ENCODE results near the gene PTDSS2. TPM values are rescaled to one million over a fixed set of nuclear protein-coding genes. Genes with fewer than 3 reads are reported as not detected.

The PTDSS2 gene
- total and polyA plus RNA-seq, 10 of the 15 experiments (the other 5 are each of a cell fraction or from before 2014, with no cell fraction given), result 0.39 to 21.1 (median 10.8) TPM

DNA sequence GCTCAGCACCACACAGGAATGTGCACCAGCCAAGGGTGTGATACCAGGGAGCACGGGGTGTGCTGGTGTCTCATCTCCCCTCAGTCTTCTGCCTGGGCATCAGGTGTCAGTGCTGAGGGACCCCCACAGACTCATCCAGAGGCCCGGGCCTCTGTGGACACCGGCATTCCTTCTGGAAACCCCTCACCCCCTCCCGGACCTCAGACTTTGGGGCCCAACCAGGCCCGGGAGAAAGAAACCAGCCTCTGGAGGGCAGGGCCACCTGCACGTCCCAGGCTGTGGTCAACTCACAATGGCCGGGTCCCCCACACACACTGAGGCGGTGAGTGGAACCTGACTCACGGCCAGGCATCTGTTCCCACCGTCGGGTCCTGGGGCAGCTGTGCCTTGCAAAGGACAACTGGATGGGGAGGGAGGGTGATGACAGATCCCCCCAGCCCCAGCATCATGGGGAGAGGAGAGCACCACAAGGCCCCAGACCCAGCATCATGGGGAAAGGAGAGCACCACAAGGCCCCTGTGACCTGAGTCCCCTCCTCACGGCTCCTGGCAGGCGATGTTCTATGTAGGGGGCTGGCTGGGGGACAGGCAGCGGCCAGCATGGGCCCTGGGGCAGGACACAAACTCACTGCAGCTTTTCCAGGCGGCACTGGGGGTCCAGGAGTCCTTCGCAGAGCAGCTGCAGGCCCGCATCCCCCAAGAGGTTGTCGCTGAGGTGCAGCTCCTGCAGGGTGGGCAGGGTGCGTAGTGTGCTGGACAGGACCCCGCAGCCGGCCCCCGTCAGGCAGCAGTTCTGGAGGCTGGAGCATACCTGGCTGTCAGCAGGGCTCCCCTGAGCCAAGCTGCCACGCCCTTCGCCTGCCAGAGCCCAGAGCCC is 49.4 kb downstream of the PTDSS2 start:
- Histone ChIP-seq H3K36me3 (ENCODE audit: control insufficient read depth in 2 of 2, insufficient read depth in 2 of 2, low read length in 1 of 2) (peaks cover 25 to 50% of the 10 kb centered on the region in 2 experiments), H3K9me3 (replicated peaks; ENCODE audit: control insufficient read depth, insufficient read depth, low read length) (no peaks in the 10 kb centered on the region; the same call in 2 of the 3 replicates), H3K27me3 (replicated peaks in 1 of 2; ENCODE audit: control insufficient read depth in 2 of 2, insufficient read depth in 2 of 2, low read length in 1 of 2) (no peaks in the 10 kb centered on the region), H2AFZ (ENCODE audit: control insufficient read depth, low read depth, low read length) (no peak overlapping the region), H3K27ac (ENCODE audit: control insufficient read depth, insufficient read depth) (no peak overlapping the region), H3K4me2 (ENCODE audit: control insufficient read depth, insufficient read depth) (no peak overlapping the region), H3K79me2 (ENCODE audit: control insufficient read depth, insufficient read depth, low read length) (peaks cover 15% of the 10 kb centered on the region), H3K9ac (ENCODE audit: control insufficient read depth, insufficient read depth, low read length) (no peak overlapping the region), H3K4me1 (ENCODE audit: control insufficient read depth, insufficient read depth, low read length) (peaks cover 17% of the 10 kb centered on the region), H3K4me3 (no peak overlapping the region), H4K20me1 (ENCODE audit: control insufficient read depth, insufficient read depth) (no peaks in the 10 kb centered on the region)
- ChIA-PET RAD21 (ENCODE audit: unreplicated experiment) (no interaction called here), CTCF (no interaction called here), POLR2A (interaction anchor here (0.5 to 0.6 kb wide), 2 partner anchors 69 to 156 kb away, joined by 3 to 9 read pairs; no protein-coding TSS in a partner anchor), SMC1A (ENCODE audit: uncharacterized antibody, unreplicated experiment) (no interaction called here)
- WGBS (ENCODE audit: insufficient coverage, insufficient replicate concordance, low lambda C conversion rate, missing lambda C conversion rate), result 90% methylated on average over 24 of the region's 24 CpGs
- BruUV-seq (replicated peaks), result no TSS peak
- in situ Hi-C loops (cut with MboI), result loop anchor here (5.0 kb wide), 1 partner anchor 47 kb away; the partner anchor contains the start of gene PTDSS2
- TF ChIP-seq CHD1 (IDR thresholded peaks at IDR 0.05; ENCODE audit: low read depth, low read length), result no peak
- TF ChIP-seq ZBED1 (IDR thresholded peaks at IDR 0.05; ENCODE audit: borderline replicate concordance), result no peak
- TF ChIP-seq, protein P1, sequence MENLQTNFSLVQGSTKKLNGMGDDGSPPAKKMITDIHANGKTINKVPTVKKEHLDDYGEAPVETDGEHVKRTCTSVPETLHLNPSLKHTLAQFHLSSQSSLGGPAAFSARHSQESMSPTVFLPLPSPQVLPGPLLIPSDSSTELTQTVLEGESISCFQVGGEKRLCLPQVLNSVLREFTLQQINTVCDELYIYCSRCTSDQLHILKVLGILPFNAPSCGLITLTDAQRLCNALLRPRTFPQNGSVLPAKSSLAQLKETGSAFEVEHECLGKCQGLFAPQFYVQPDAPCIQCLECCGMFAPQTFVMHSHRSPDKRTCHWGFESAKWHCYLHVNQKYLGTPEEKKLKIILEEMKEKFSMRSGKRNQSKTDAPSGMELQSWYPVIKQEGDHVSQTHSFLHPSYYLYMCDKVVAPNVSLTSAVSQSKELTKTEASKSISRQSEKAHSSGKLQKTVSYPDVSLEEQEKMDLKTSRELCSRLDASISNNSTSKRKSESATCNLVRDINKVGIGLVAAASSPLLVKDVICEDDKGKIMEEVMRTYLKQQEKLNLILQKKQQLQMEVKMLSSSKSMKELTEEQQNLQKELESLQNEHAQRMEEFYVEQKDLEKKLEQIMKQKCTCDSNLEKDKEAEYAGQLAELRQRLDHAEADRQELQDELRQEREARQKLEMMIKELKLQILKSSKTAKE (IDR thresholded peaks at IDR 0.05; ENCODE audit: low read depth, poor library complexity, severe bottlenecking), result no peak
- TF ChIP-seq, protein P2, sequence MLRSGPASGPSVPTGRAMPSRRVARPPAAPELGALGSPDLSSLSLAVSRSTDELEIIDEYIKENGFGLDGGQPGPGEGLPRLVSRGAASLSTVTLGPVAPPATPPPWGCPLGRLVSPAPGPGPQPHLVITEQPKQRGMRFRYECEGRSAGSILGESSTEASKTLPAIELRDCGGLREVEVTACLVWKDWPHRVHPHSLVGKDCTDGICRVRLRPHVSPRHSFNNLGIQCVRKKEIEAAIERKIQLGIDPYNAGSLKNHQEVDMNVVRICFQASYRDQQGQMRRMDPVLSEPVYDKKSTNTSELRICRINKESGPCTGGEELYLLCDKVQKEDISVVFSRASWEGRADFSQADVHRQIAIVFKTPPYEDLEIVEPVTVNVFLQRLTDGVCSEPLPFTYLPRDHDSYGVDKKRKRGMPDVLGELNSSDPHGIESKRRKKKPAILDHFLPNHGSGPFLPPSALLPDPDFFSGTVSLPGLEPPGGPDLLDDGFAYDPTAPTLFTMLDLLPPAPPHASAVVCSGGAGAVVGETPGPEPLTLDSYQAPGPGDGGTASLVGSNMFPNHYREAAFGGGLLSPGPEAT (IDR thresholded peaks at IDR 0.05; ENCODE audit: low read depth), result no peak
- TF ChIP-seq, protein P3, sequence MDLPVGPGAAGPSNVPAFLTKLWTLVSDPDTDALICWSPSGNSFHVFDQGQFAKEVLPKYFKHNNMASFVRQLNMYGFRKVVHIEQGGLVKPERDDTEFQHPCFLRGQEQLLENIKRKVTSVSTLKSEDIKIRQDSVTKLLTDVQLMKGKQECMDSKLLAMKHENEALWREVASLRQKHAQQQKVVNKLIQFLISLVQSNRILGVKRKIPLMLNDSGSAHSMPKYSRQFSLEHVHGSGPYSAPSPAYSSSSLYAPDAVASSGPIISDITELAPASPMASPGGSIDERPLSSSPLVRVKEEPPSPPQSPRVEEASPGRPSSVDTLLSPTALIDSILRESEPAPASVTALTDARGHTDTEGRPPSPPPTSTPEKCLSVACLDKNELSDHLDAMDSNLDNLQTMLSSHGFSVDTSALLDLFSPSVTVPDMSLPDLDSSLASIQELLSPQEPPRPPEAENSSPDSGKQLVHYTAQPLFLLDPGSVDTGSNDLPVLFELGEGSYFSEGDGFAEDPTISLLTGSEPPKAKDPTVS (IDR thresholded peaks at IDR 0.05; ENCODE audit: low read depth, low read length), result no peak
- no peak for TF ChIP-seq GABPA (IDR thresholded peaks at IDR 0.05; ENCODE audit: low read depth)
- no peak for TF ChIP-seq BACH1 (IDR thresholded peaks at IDR 0.05; ENCODE audit: borderline replicate concordance)
- TF ChIP-seq, protein P4, sequence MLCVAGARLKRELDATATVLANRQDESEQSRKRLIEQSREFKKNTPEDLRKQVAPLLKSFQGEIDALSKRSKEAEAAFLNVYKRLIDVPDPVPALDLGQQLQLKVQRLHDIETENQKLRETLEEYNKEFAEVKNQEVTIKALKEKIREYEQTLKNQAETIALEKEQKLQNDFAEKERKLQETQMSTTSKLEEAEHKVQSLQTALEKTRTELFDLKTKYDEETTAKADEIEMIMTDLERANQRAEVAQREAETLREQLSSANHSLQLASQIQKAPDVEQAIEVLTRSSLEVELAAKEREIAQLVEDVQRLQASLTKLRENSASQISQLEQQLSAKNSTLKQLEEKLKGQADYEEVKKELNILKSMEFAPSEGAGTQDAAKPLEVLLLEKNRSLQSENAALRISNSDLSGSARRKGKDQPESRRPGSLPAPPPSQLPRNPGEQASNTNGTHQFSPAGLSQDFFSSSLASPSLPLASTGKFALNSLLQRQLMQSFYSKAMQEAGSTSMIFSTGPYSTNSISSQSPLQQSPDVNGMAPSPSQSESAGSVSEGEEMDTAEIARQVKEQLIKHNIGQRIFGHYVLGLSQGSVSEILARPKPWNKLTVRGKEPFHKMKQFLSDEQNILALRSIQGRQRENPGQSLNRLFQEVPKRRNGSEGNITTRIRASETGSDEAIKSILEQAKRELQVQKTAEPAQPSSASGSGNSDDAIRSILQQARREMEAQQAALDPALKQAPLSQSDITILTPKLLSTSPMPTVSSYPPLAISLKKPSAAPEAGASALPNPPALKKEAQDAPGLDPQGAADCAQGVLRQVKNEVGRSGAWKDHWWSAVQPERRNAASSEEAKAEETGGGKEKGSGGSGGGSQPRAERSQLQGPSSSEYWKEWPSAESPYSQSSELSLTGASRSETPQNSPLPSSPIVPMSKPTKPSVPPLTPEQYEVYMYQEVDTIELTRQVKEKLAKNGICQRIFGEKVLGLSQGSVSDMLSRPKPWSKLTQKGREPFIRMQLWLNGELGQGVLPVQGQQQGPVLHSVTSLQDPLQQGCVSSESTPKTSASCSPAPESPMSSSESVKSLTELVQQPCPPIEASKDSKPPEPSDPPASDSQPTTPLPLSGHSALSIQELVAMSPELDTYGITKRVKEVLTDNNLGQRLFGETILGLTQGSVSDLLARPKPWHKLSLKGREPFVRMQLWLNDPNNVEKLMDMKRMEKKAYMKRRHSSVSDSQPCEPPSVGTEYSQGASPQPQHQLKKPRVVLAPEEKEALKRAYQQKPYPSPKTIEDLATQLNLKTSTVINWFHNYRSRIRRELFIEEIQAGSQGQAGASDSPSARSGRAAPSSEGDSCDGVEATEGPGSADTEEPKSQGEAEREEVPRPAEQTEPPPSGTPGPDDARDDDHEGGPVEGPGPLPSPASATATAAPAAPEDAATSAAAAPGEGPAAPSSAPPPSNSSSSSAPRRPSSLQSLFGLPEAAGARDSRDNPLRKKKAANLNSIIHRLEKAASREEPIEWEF (IDR thresholded peaks at IDR 0.05; ENCODE audit: insufficient replicate concordance, low read depth, low read length), result no peak
- TF ChIP-seq KLF5 (IDR thresholded peaks at IDR 0.05; ENCODE audit: partially characterized antibody), result no peak
- TF ChIP-seq KDM1A (IDR thresholded peaks at IDR 0.05; ENCODE audit: borderline replicate concordance), result no peak
- no peak for TF ChIP-seq CBFB (IDR thresholded peaks at IDR 0.05; ENCODE audit: low read depth)
- no peak for ATAC-seq
- intact Hi-C loops (cut with micrococcal nuclease; ENCODE audit: unreplicated experiment), result no loop called here
- no peak for FAIRE-seq
- no peak for DNase-seq (ENCODE audit: low read depth, low spot score)

Measured in GM12878 (cell line).